Ovary (tissue), 9 donors: Measurements from ENCODE around the gene TSGA10. TPM values are rescaled to one million over a fixed set of nuclear protein-coding genes. Genes with fewer than 3 reads are reported as not detected.

Experiments used
- DNase-seq, 5 donors: peaks; one replicate each; pipeline ENCODE4 v3.0.0-alpha.2; 2019 to 2020
- H3K27ac ChIP-seq, 2 donors: fragments of 200-600 bp; one replicate each; pipeline versions ENCODE4 v1.5.1 to v1.8.0; 2019 to 2022
- H3K27me3 ChIP-seq: fragments of 200-600 bp; one replicate; pipeline ENCODE4 v1.8.0; 2022
- H3K36me3 ChIP-seq: fragments of 200-600 bp; sonication (generic); one replicate; pipeline ENCODE4 v1.5.1; 2019
- H3K4me1 ChIP-seq: one replicate; pipeline ENCODE4 v1.8.1; 2013; ENCODE audit warnings: mild to moderate bottlenecking, moderate library complexity; ENCODE audit not compliant: insufficient read depth
- H3K4me3 ChIP-seq: fragments of 200-600 bp; sonication (generic); one replicate; pipeline ENCODE4 v1.5.1; 2017
- H3K9me3 ChIP-seq, 2 donors: fragments of 200-600 bp in 1 of 2; sonication (generic) in 1 of 2; one replicate each; pipeline versions ENCODE4 v1.5.1 to v1.8.1; 2013 to 2019; ENCODE audit warnings: mild to moderate bottlenecking in 1 of 2, moderate library complexity in 1 of 2
- EP300 ChIP-seq: sonication (generic); formaldehyde crosslinking; IDR thresholded peaks from one replicate; pipeline ENCODE4 v1.6.1; 2017; ENCODE audit warnings: antibody characterized with exemption
- POLR2A ChIP-seq: fragments of 450-650 bp; IDR thresholded peaks from one replicate; pipeline ENCODE4 v1.6.1; 2017; ENCODE audit warnings: antibody characterized with exemption, mild to moderate bottlenecking, moderate library complexity
- WGBS, 3 donors: extraction: QIAGEN DNeasy Blood & Tissue Kit in 1 of 3; methylation state at CpG; one replicate each; pipeline versions ENCODE4 v1.1.5 to v1.1.7; 2013 to 2017; 5-methylcytosine and 5-hydroxymethylcytosine counted together
- intact Hi-C, 4 donors: fragments of 100-400 bp; cut with DNase I; formaldehyde crosslinking; loops; one replicate each; pipeline versions ENCODE4 v1.11.0 to v1.15.1; 2022 to 2023
- polyA plus RNA-seq, 2 donors: library from polyadenylated mRNA; stranded (reverse); fragments of 200-250 nt in 1 of 2; fragments of 350-450 nt in 1 of 2; fragmentation: Illumina TruSeq in 1 of 2; extraction: RNeasy Lipid Tissue Mini Kit (QIAGEN cat#74804) in 1 of 2; gene quantifications; one replicate each; pipeline ENCODE4 v1.2.3, GENCODE V29; 2013 to 2014
- total RNA-seq, 7 donors: library from RNA; depleted of rRNA in 2 of 7; stranded (reverse); fragments of >200 nt in 2 of 7; fragmentation: NEBNext Ultra II Directional in 3 of 7; extraction: Animal tissue kit (Norgen Biotek cat#: 25700) in 3 of 7; gene quantifications; one replicate each; pipeline versions ENCODE4 v1.1.0 to v1.2.4, GENCODE V29; 2016 to 2023
- TF ChIP-seq, protein P1 (sequence below), 3 donors: fragments of 450-650 bp in 2 of 3; fragments of 200-600 bp in 1 of 3; IDR thresholded peaks; one replicate each; pipeline versions ENCODE4 v1.5.1 to v1.8.0; 2016 to 2022; ENCODE audit warnings: antibody characterized with exemption in 3 of 3, mild to moderate bottlenecking in 1 of 3
- donor health status: DM: no; HTN: no; CAD: no; lungs with moderate emphysema.
- donor health status: DM: no; HTN: no; CAD: no.
- donor health status: Bipolar disorder and iron deficiency.
- donor health status: DM: yes; HTN: yes; CAD: no.
- donor health status: DM: no; HTN: no; CAD: no.
- donor health status: DM: yes; HTN: yes; CAD: no.

TSGA10 gene
- total and polyA plus RNA-seq, 9 donors = 1.8 to 35.5 (median 8.6) TPM

GRCh38 chr2:98972582-98973167 lies 182.1 kb downstream of the TSGA10 start:
- no peak for DNase-seq
- H3K36me3 ChIP-seq = no peaks in the 10 kb centered on the region
- H3K27ac ChIP-seq = no peak overlapping the region
- 88 to 95% (median 93%) methylated on average over 1 of the region's 1 CpG for WGBS, 3 donors
- no peak overlapping the region for H3K4me3 ChIP-seq
- intact Hi-C loops = no loop called here
- H3K27me3 ChIP-seq = no peaks in the 10 kb centered on the region
- TF ChIP-seq POLR2A (no peak), EP300 (no peak)
- TF ChIP-seq, protein P1, sequence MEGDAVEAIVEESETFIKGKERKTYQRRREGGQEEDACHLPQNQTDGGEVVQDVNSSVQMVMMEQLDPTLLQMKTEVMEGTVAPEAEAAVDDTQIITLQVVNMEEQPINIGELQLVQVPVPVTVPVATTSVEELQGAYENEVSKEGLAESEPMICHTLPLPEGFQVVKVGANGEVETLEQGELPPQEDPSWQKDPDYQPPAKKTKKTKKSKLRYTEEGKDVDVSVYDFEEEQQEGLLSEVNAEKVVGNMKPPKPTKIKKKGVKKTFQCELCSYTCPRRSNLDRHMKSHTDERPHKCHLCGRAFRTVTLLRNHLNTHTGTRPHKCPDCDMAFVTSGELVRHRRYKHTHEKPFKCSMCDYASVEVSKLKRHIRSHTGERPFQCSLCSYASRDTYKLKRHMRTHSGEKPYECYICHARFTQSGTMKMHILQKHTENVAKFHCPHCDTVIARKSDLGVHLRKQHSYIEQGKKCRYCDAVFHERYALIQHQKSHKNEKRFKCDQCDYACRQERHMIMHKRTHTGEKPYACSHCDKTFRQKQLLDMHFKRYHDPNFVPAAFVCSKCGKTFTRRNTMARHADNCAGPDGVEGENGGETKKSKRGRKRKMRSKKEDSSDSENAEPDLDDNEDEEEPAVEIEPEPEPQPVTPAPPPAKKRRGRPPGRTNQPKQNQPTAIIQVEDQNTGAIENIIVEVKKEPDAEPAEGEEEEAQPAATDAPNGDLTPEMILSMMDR (IDR thresholded peaks at IDR 0.05) = no peak
- H3K4me1 ChIP-seq = no peaks in the 10 kb centered on the region
- H3K9me3 ChIP-seq = no peaks in the 10 kb centered on the region

DNA sequence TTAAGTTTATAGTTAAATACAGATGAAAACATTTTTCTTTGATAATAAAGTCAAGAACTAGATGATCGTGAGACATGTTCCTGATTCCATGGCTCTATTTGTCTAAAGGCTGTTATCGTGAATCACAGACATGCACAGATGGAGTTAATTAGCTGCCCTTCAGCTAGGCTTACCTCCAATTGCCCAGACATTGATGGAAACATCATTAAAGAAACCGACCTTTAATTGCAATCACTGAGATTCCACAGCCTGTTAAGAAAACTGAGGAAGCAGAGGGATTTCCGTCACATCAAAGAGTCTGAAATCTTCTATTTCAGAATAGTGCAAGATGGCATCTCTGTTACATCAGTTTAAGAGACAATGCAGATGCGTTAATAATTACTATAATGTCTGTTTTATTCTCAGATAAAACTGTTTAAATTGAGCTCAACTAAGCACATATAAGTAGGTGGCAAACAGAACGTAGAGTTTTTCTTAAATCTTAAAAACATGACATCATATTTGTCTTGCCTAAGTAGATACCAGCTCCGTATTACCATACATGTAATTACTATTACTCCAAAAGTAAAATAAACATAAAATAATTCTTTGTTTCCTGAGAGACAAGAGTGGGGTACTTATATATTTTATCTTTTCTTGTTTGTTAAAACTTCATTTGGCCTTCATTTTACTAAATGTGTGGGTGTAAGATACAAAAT lies 194.8 kb downstream of the TSGA10 start:
- TF ChIP-seq, protein P1 (IDR thresholded peaks at IDR 0.05) = no peak
- TF ChIP-seq EP300 = no peak
- Histone ChIP-seq H3K27me3 (no peaks in the 10 kb centered on the region), H3K36me3 (no peaks in the 10 kb centered on the region), H3K4me1 (no peaks in the 10 kb centered on the region), H3K27ac (no peak overlapping the region), H3K9me3 (no peaks in the 10 kb centered on the region), H3K4me3 (no peak overlapping the region)
- intact Hi-C loops = no loop called here
- 32 to 42% (median 33%) methylated on average over 7 of the region's 7 CpGs for WGBS, 3 donors
- no peak for DNase-seq

DNA sequence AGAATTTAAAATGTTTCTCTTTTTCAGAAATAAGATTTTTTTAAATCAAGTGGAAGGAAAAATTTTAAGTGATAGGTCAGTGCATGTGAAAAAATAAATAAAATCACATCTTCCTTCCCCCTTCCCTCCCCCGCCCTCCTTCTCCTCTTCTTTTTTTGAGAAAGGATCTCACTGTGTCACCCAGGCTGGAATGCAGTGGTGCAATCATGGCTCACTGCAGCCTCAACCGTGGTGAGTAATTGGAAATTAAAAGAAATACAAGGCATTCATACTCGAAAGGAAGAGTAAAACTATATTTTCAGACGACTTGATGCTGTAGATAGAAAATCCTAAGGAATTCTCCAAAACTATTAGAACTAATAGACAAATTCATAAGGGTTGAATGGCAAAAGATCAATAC lies 201.8 kb downstream of the TSGA10 start:
- Histone ChIP-seq H3K27ac (no peak overlapping the region), H3K9me3 (no peaks in the 10 kb centered on the region), H3K4me1 (no peaks in the 10 kb centered on the region), H3K27me3 (no peaks in the 10 kb centered on the region), H3K36me3 (no peaks in the 10 kb centered on the region), H3K4me3 (no peak overlapping the region)
- no peak for TF ChIP-seq EP300
- no peak for TF ChIP-seq POLR2A
- TF ChIP-seq, protein P1 (IDR thresholded peaks at IDR 0.05) = no peak
- intact Hi-C loops = no loop called here
- DNase-seq = no peak
- 67 to 75% (median 75%) methylated on average over 4 of the region's 4 CpGs for WGBS, 3 donors

DNA sequence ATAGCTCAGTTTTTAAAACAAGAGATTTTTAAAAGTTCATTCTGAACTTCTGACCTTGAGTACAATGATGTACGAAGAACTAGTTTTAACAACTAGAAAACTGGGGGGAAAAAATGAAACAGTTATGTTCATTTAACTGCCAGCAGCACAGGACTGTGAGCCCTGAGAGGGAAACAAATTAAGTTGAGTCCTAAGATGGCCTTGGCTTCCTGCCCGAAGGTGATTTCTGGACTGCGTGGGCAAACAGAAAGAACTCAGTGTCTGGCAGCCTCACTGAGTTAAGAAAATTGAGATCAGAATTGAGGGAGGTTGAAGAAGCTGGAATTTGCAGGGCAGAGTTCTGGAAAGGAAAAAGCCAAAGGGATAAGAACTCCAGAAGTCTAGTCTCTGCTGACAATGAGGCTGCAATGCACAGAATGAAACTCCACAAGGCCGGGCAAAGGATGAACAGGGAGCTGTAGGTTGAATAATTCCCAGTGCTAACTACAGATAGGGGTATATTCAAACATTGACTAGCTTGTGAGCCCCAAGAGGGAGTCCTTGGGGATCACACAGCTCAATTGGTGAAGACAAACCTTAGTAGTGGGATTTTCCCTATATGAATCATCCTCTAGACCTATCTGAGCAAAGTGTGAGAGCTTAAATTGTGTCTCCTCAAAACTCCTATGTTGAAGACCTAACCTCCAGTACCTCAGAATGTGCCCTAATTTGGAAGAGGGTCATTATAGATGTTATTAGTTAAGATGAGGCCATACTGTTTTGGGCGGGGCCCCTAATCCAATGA lies 205.6 kb downstream of the TSGA10 start:
- TF ChIP-seq, protein P1 (IDR thresholded peaks at IDR 0.05) = no peak
- TF ChIP-seq EP300 (no peak), POLR2A (no peak)
- WGBS, 3 donors = 27 to 36% (median 31%) methylated on average over 5 of the region's 5 CpGs
- intact Hi-C loops = no loop called here
- no peak overlapping the region for H3K4me3 ChIP-seq
- DNase-seq = no peak
- peaks cover 2% of the 10 kb centered on the region for H3K4me1 ChIP-seq
- no peaks in the 10 kb centered on the region for H3K9me3 ChIP-seq
- H3K36me3 ChIP-seq = no peaks in the 10 kb centered on the region
- no peaks in the 10 kb centered on the region for H3K27me3 ChIP-seq
- H3K27ac ChIP-seq = no peak overlapping the region
